SK-N-SH (cell line): ENCODE results near the gene PIGZ. TPM values are rescaled to one million over a fixed set of nuclear protein-coding genes. Genes with fewer than 3 reads are reported as not detected.

Source experiments
- CTCF ChIA-PET: fragments of 300-600, 350-600 bp; formaldehyde crosslinking; extraction: SDS; loops from one replicate; lab custom pipeline; 2021; lab: Yijun Ruan, JAX
- POLR2A ChIA-PET: fragments of 350-600 bp; sonication (Branson Sonifier 250); formaldehyde crosslinking; extraction: SDS; loops from one replicate; lab custom pipeline; 2020; ENCODE audit warnings: antibody characterized with exemption, inconsistent platforms; lab: Yijun Ruan, JAX
- DNase-seq: peaks from one replicate; pipeline ENCODE4 v3.0.0; 2012
- H2AFZ ChIP-seq: fragments of 200-600 bp; sonication (generic); 2 replicates; pipeline ENCODE4 v1.8.1; 2016; ENCODE audit warnings: antibody characterized with exemption, mild to moderate bottlenecking, low read depth
- H3F3A ChIP-seq: fragments of 200-600 bp; sonication (generic); replicated peaks from 2 replicates; pipeline ENCODE3; 2016; ENCODE audit warnings: antibody characterized with exemption, mild to moderate bottlenecking; ENCODE audit not compliant: insufficient read depth
- H3K27ac ChIP-seq, 2 experiments: fragments of 200-500 bp in 1 of 2; fragments of 200-600 bp in 1 of 2; sonication (Bioruptor generic) in 1 of 2; sonication (generic), shearing (Covaris generic) in 1 of 2; 2 replicates each; pipeline versions ENCODE4 v1.5.1 to v1.6.1; 2014 to 2016; ENCODE audit warnings: low read depth in 2 of 2, inconsistent platforms in 1 of 2, low read length in 1 of 2, mild to moderate bottlenecking in 1 of 2, mixed read lengths in 1 of 2
- H3K27me3 ChIP-seq: fragments of 200-600 bp; sonication (generic), shearing (Covaris generic); 2 replicates; pipeline ENCODE4 v1.6.1; 2016; ENCODE audit warnings: mixed run types; ENCODE audit not compliant: insufficient read depth
- H3K36me3 ChIP-seq, 2 experiments: fragments of 200-500 bp in 1 of 2; fragments of 200-600 bp in 1 of 2; sonication (Bioruptor generic) in 1 of 2; sonication (generic) in 1 of 2; replicated peaks in 1 of 2; 2 replicates each; pipeline versions ENCODE3 to v1.5.1; 2014 to 2016; ENCODE audit warnings: low read length in 1 of 2, mild to moderate bottlenecking in 1 of 2; ENCODE audit not compliant: insufficient read depth in 2 of 2, control insufficient read depth in 1 of 2
- H3K4me1 ChIP-seq, 2 experiments: fragments of 200-500 bp in 1 of 2; fragments of 200-600 bp in 1 of 2; sonication (Bioruptor generic) in 1 of 2; sonication (generic), shearing (Covaris generic) in 1 of 2; 2 replicates each; pipeline versions ENCODE4 v1.5.1 to v1.6.1; 2014 to 2016; ENCODE audit warnings: low read depth in 1 of 2, low read length in 1 of 2, mixed run types in 1 of 2; ENCODE audit not compliant: insufficient read depth in 2 of 2, control insufficient read depth in 1 of 2
- H3K4me2 ChIP-seq: fragments of 200-600 bp; sonication (generic), shearing (Covaris generic); 2 replicates; pipeline ENCODE4 v1.6.1; 2017; ENCODE audit warnings: mixed run types
- H3K4me3 ChIP-seq, 2 experiments: fragments of 200-500 bp in 1 of 2; fragments of 200-600 bp in 1 of 2; sonication (Bioruptor generic) in 1 of 2; sonication (generic), shearing (Covaris generic) in 1 of 2; 2 replicates each; pipeline versions ENCODE4 v1.5.1 to v1.8.1; 2014 to 2016; ENCODE audit warnings: low read depth in 2 of 2, inconsistent platforms in 1 of 2, low read length in 1 of 2, mild to moderate bottlenecking in 1 of 2, mixed read lengths in 1 of 2, moderate library complexity in 1 of 2
- H3K79me2 ChIP-seq: fragments of 200-600 bp; sonication (generic); 2 replicates; pipeline ENCODE4 v1.8.1; 2017; ENCODE audit warnings: mild to moderate bottlenecking; ENCODE audit not compliant: insufficient read depth
- H3K9ac ChIP-seq: fragments of 200-600 bp; sonication (generic); 2 replicates; pipeline ENCODE4 v1.6.1; 2017; ENCODE audit warnings: mixed run types
- H3K9me2 ChIP-seq: fragments of 200-600 bp; sonication (generic); 2 replicates; pipeline ENCODE4 v1.6.1; 2017; ENCODE audit warnings: mixed run types
- H3K9me3 ChIP-seq: fragments of 200-600 bp; sonication (generic); 2 replicates; pipeline ENCODE4 v1.6.1; 2017; ENCODE audit warnings: mixed run types, mild to moderate bottlenecking, moderate library complexity
- H4K20me1 ChIP-seq: fragments of 200-600 bp; sonication (generic); 2 replicates; pipeline ENCODE4 v1.6.1; 2017; ENCODE audit warnings: mild to moderate bottlenecking, mixed run types; ENCODE audit not compliant: insufficient read depth
- CHD2 ChIP-seq: fragments of 150-350 bp; IDR thresholded peaks from 2 replicates; pipeline ENCODE4 v1.6.1; 2018; ENCODE audit warnings: low read length; ENCODE audit not compliant: partially characterized antibody
- CTCF ChIP-seq: fragments of 200-600 bp; sonication (generic); IDR thresholded peaks from 2 replicates; pipeline ENCODE4 v1.6.1; 2017; ENCODE audit warnings: antibody characterized with exemption, mild to moderate bottlenecking, moderate library complexity
- FOSL2 ChIP-seq: IDR thresholded peaks from 2 replicates; pipeline ENCODE4 v1.4.0; 2012; ENCODE audit warnings: low read depth, mild to moderate bottlenecking, moderate library complexity, borderline replicate concordance
- FOXJ3 ChIP-seq: sonication (generic); formaldehyde crosslinking; IDR thresholded peaks from 2 replicates; pipeline ENCODE4 v1.5.1; 2020; ENCODE audit warnings: mild to moderate bottlenecking, missing genetic modification reagents
- FOXM1 ChIP-seq: IDR thresholded peaks from 2 replicates; pipeline ENCODE4 v1.4.0; 2012; ENCODE audit warnings: low read depth, mild to moderate bottlenecking
- GABPA ChIP-seq: IDR thresholded peaks from 2 replicates; pipeline ENCODE4 v1.4.0; 2012; ENCODE audit warnings: low read depth, mild to moderate bottlenecking
- IRF3 ChIP-seq: fragments of 150-350 bp; IDR thresholded peaks from 2 replicates; pipeline ENCODE4 v1.6.1; 2016; ENCODE audit warnings: mild to moderate bottlenecking, low read depth, low read length
- NRF1 ChIP-seq: IDR thresholded peaks from 2 replicates; pipeline ENCODE4 v1.6.1; 2012; ENCODE audit warnings: low read depth, mild to moderate bottlenecking, low read length
- POLR2AphosphoS5 ChIP-seq: IDR thresholded peaks from 2 replicates; pipeline ENCODE4 v1.6.1; 2012; ENCODE audit warnings: low read depth, low read length
- RAD21 ChIP-seq: IDR thresholded peaks from 2 replicates; pipeline ENCODE4 v1.6.1; 2012; ENCODE audit warnings: mild to moderate bottlenecking, low read length
- RCOR1 ChIP-seq: fragments of 150-350 bp; IDR thresholded peaks from 2 replicates; pipeline ENCODE4 v1.6.1; 2017; ENCODE audit warnings: antibody characterized with exemption, low read length
- RFX5 ChIP-seq: IDR thresholded peaks from 2 replicates; pipeline ENCODE4 v1.6.1; 2012; ENCODE audit warnings: mild to moderate bottlenecking, improper control_type of control experiment, low read length
- SIN3A ChIP-seq: IDR thresholded peaks from 2 replicates; pipeline ENCODE4 v1.6.1; 2012; ENCODE audit warnings: low read depth, mild to moderate bottlenecking, low read length, moderate library complexity, borderline replicate concordance
- TAF1 ChIP-seq: IDR thresholded peaks from 2 replicates; pipeline ENCODE4 v1.6.1; 2012; ENCODE audit warnings: low read depth, mild to moderate bottlenecking, low read length, moderate library complexity, borderline replicate concordance
- TCF12 ChIP-seq: IDR thresholded peaks from 2 replicates; pipeline ENCODE4 v1.4.0; 2012
- USF2 ChIP-seq: fragments of 150-350 bp; IDR thresholded peaks from 2 replicates; pipeline ENCODE4 v1.6.1; 2017; ENCODE audit warnings: antibody characterized with exemption, low read length, low read depth, borderline replicate concordance
- YY1 ChIP-seq: IDR thresholded peaks from 2 replicates; pipeline ENCODE4 v1.4.0; 2012; ENCODE audit warnings: low read depth, mild to moderate bottlenecking
- WGBS: methylation state at CpG from one replicate; pipeline ENCODE4 v1.1.6; 2017; ENCODE audit warnings: low lambda C conversion rate; 5-methylcytosine and 5-hydroxymethylcytosine counted together
- polyA plus RNA-seq, 3 experiments: library from polyadenylated mRNA; depleted of rRNA; stranded (reverse); fragments of >200 nt; gene quantifications; 2 replicates each; pipeline ENCODE4 v1.2.3, GENCODE V29; 2012

PIGZ gene
- polyA plus RNA-seq, 1 of the 3 experiments (the other 2 are of a cell fraction) = 5.0 TPM

- TF ChIP-seq IRF3 = no peak
- no peak for TF ChIP-seq NRF1
Measured at GRCh38 chr3:196927571-196928453, 40.8 kb downstream of the PIGZ start (continued).

- Histone ChIP-seq H3F3A (no peaks in the 10 kb centered on the region), H3K36me3 (peaks cover 30 to 57% of the 10 kb centered on the region in 2 experiments), H3K27me3 (no peaks in the 10 kb centered on the region), H3K4me2 (no peak overlapping the region), H3K4me3 (no peak overlapping the region), H3K4me1 (no peaks in the 10 kb centered on the region), H3K9me3 (no peaks in the 10 kb centered on the region), H4K20me1 (no peaks in the 10 kb centered on the region), H3K9me2 (no peaks in the 10 kb centered on the region), H2AFZ (no peak overlapping the region), H3K9ac (no peak overlapping the region), H3K27ac (no peak overlapping the region), H3K79me2 (no peaks in the 10 kb centered on the region)
- 61% methylated on average over 2 of the region's 2 CpGs for WGBS
- no peak for DNase-seq
- POLR2A ChIA-PET = no interaction called here
- CTCF ChIA-PET = no interaction called here
- TF ChIP-seq POLR2AphosphoS5 = no peak
- TF ChIP-seq USF2 = no peak
- no peak for TF ChIP-seq TAF1
- no peak for TF ChIP-seq SIN3A
- no peak for TF ChIP-seq RAD21
- no peak for TF ChIP-seq RCOR1
- TF ChIP-seq CTCF = no peak
- no peak for TF ChIP-seq RFX5
- no peak for TF ChIP-seq TCF12
- no peak for TF ChIP-seq GABPA
- TF ChIP-seq YY1 = no peak
- no peak for TF ChIP-seq FOSL2
- TF ChIP-seq FOXJ3 = no peak
- TF ChIP-seq FOXM1 = no peak
- TF ChIP-seq NRF1 = no peak
- no peak for TF ChIP-seq CHD2
Measured at GRCh38 chr3:196920733-196921132, 47.9 kb downstream of the PIGZ start.
